HepG2 (cell line): ENCODE measurements around the gene ZFAND6. TPM values are rescaled to one million over a fixed set of nuclear protein-coding genes. Genes with fewer than 3 reads are reported as not detected.

Experiments used
- ATAC-seq: fragments of 200-7000 bp; cut with Tn5 transposase; 3 replicates; pipeline ENCODE4 v1.9.1; 2020; ENCODE audit warnings: mild to moderate bottlenecking, moderate library complexity
- BruUV-seq: library from RNA; stranded (reverse); fragments of 400-500 nt; replicated peaks from 2 replicates; lab custom pipeline; 2021; lab: Mats Ljungman, UMichigan
- CTCF ChIA-PET: fragments of 300-600 bp; formaldehyde crosslinking; extraction: SDS; loops from one replicate; lab custom pipeline; 2021; ENCODE audit warnings: low total read pairs, inconsistent platforms, low intra/inter-chr PET ratio; lab: Yijun Ruan, JAX
- POLR2A ChIA-PET: fragments of 350-600 bp; sonication (Branson Sonifier 250); formaldehyde crosslinking; loops from one replicate; lab custom pipeline; 2020; ENCODE audit warnings: antibody characterized with exemption, inconsistent platforms; lab: Yijun Ruan, JAX
- DNase-seq: peaks from one replicate; pipeline ENCODE4 v3.0.0-alpha.2; 2015; ENCODE audit warnings: low spot score
- FAIRE-seq: peaks from 3 replicates; lab custom pipeline; 2011; peaks lifted over from hg19 to GRCh38; lab: Jason Lieb, UNC
- H2AFZ ChIP-seq: one replicate; pipeline ENCODE4 v1.6.1; 2011; ENCODE audit warnings: low read length, inconsistent platforms
- H3K27ac ChIP-seq: fragments of 300-600 bp; 3 replicates; pipeline ENCODE4 v1.8.0; 2011; ENCODE audit warnings: mixed run types, mild to moderate bottlenecking, mixed read lengths, low read length, inconsistent platforms; ENCODE audit not compliant: insufficient read depth; ENCODE audit errors: extremely low read length
- H3K27me3 ChIP-seq, 2 experiments: fragments of 200-600 bp in 1 of 2; 2 replicates in 1 of 2; 3 replicates in 1 of 2; pipeline versions ENCODE4 v1.6.0 to v1.8.0; 2011; ENCODE audit warnings: low read length in 2 of 2, mild to moderate bottlenecking in 2 of 2, moderate library complexity in 2 of 2, inconsistent platforms in 1 of 2; ENCODE audit not compliant: insufficient read depth in 2 of 2, control insufficient read depth in 1 of 2
- H3K36me3 ChIP-seq, 2 experiments: fragments of 200-600 bp in 1 of 2; replicated peaks in 1 of 2; 2 replicates in 1 of 2; 3 replicates in 1 of 2; pipeline versions ENCODE4 v1.5.1 to v1.8.0; 2011; ENCODE audit warnings: low read length in 2 of 2, inconsistent platforms in 1 of 2; ENCODE audit not compliant: insufficient read depth in 2 of 2, control insufficient read depth in 1 of 2
- H3K4me1 ChIP-seq: 2 replicates; pipeline ENCODE4 v1.5.1; 2012; ENCODE audit warnings: low read length, inconsistent platforms; ENCODE audit not compliant: insufficient read depth
- H3K4me2 ChIP-seq: 2 replicates; pipeline ENCODE4 v1.6.0; 2011; ENCODE audit warnings: low read depth, low read length, inconsistent platforms
- H3K4me3 ChIP-seq, 3 experiments: fragments of 200-600 bp in 1 of 3; sonication (generic), shearing (Covaris generic) in 1 of 3; replicated peaks in 1 of 3; 2 replicates each; pipeline ENCODE4 v1.5.1; 2011 to 2016; ENCODE audit warnings: low read length in 3 of 3, inconsistent platforms in 2 of 3, low read depth in 2 of 3, mild to moderate bottlenecking in 2 of 3, control low read depth in 1 of 3, mixed read lengths in 1 of 3; ENCODE audit not compliant: insufficient read depth in 1 of 3
- H3K79me2 ChIP-seq: one replicate; pipeline ENCODE4 v1.6.1; 2011; ENCODE audit warnings: low read length, inconsistent platforms; ENCODE audit not compliant: insufficient read depth
- H3K9ac ChIP-seq: 2 replicates; pipeline ENCODE4 v1.6.0; 2011; ENCODE audit warnings: mild to moderate bottlenecking, low read depth, low read length, inconsistent platforms; ENCODE audit not compliant: insufficient read depth
- H3K9me3 ChIP-seq: 2 replicates; pipeline ENCODE4 v1.5.1; 2012; ENCODE audit warnings: mild to moderate bottlenecking, low read length
- H4K20me1 ChIP-seq: 2 replicates; pipeline ENCODE4 v1.6.0; 2011; ENCODE audit warnings: inconsistent platforms, mild to moderate bottlenecking, low read length, moderate library complexity; ENCODE audit not compliant: insufficient read depth
- ATF3 ChIP-seq: sonication (generic); formaldehyde crosslinking; IDR thresholded peaks from 2 replicates; pipeline ENCODE4 v1.4.0; 2020; ENCODE audit warnings: missing genetic modification reagents
- CCAR2 ChIP-seq: fragments of 200-400 bp; formaldehyde crosslinking; optimal IDR thresholded peaks from 2 replicates; pipeline ENCODE3; 2018; ENCODE audit warnings: low read depth, mild to moderate bottlenecking, low read length, moderate library complexity
- CREB3 ChIP-seq: sonication (generic); formaldehyde crosslinking; IDR thresholded peaks from 2 replicates; pipeline ENCODE4 v1.5.0; 2020; ENCODE audit warnings: missing genetic modification reagents
- ETV5 ChIP-seq: IDR thresholded peaks from 2 replicates; pipeline ENCODE4 v1.6.1; 2018; ENCODE audit warnings: missing biosample characterization, missing genetic modification reagents, inconsistent platforms, borderline replicate concordance
- FOXK1 ChIP-seq: sonication (generic); formaldehyde crosslinking; IDR thresholded peaks from 2 replicates; pipeline ENCODE4 v1.4.0; 2020; ENCODE audit warnings: low read depth, missing genetic modification reagents, borderline replicate concordance
- GPN1 ChIP-seq: sonication (generic); formaldehyde crosslinking; IDR thresholded peaks from 2 replicates; pipeline ENCODE4 v1.5.1; 2020; ENCODE audit warnings: missing genetic modification reagents, borderline replicate concordance
- HINFP ChIP-seq: sonication (generic); formaldehyde crosslinking; IDR thresholded peaks from 2 replicates; pipeline ENCODE4 v1.4.0; 2020; ENCODE audit warnings: low read depth, mild to moderate bottlenecking, missing genetic modification reagents
- HNRNPH1 ChIP-seq: fragments of 200-400 bp; formaldehyde crosslinking; optimal IDR thresholded peaks from 2 replicates; pipeline ENCODE3; 2017; ENCODE audit warnings: mild to moderate bottlenecking, low read depth, low read length
- KDM5A ChIP-seq: fragments of 200-600 bp; sonication (generic); IDR thresholded peaks from 2 replicates; pipeline ENCODE4 v1.7.0; 2018; ENCODE audit warnings: antibody characterized with exemption, mild to moderate bottlenecking, low read length, borderline replicate concordance
- MEF2D ChIP-seq: sonication (generic); formaldehyde crosslinking; IDR thresholded peaks from 2 replicates; pipeline ENCODE4 v1.5.1; 2020; ENCODE audit warnings: mild to moderate bottlenecking, missing genetic modification reagents
- MEIS2 ChIP-seq: sonication (generic); formaldehyde crosslinking; IDR thresholded peaks from 2 replicates; pipeline ENCODE4 v1.9.0; 2021; ENCODE audit warnings: mild to moderate bottlenecking, missing genetic modification reagents
- POLR2AphosphoS5 ChIP-seq: IDR thresholded peaks from 2 replicates; pipeline ENCODE4 v1.6.1; 2012; ENCODE audit warnings: low read depth, low read length
- RBFOX2 ChIP-seq: fragments of 200-400 bp; formaldehyde crosslinking; IDR thresholded peaks from 2 replicates; pipeline ENCODE4 v1.6.1; 2017; ENCODE audit warnings: low read depth, mild to moderate bottlenecking, low read length
- TARDBP ChIP-seq: sonication (generic); formaldehyde crosslinking; IDR thresholded peaks from 2 replicates; pipeline ENCODE4 v1.8.0; 2022; ENCODE audit warnings: mild to moderate bottlenecking, missing genetic modification reagents
- XBP1 ChIP-seq: sonication (generic); formaldehyde crosslinking; IDR thresholded peaks from 2 replicates; pipeline ENCODE4 v1.5.0; 2020; ENCODE audit warnings: missing genetic modification reagents
- ZNF136 ChIP-seq: sonication (generic); formaldehyde crosslinking; IDR thresholded peaks from 2 replicates; pipeline ENCODE4 v1.8.1; 2022; ENCODE audit warnings: low read depth, mild to moderate bottlenecking, moderate library complexity, missing genetic modification reagents
- ZNF143 ChIP-seq: sonication (generic); formaldehyde crosslinking; IDR thresholded peaks from 2 replicates; pipeline ENCODE4 v1.4.0; 2020; ENCODE audit warnings: missing genetic modification reagents
- ZNF296 ChIP-seq: sonication (generic); formaldehyde crosslinking; conservative IDR thresholded peaks from 2 replicates; pipeline ENCODE4 v1.5.0; 2020; ENCODE audit warnings: mild to moderate bottlenecking, missing genetic modification reagents
- ZNF605 ChIP-seq: sonication (generic); formaldehyde crosslinking; IDR thresholded peaks from 2 replicates; pipeline ENCODE4 v1.8.0; 2022; ENCODE audit warnings: mild to moderate bottlenecking, missing genetic modification reagents
- ZNF841 ChIP-seq: sonication (generic); formaldehyde crosslinking; IDR thresholded peaks from 2 replicates; pipeline ENCODE4 v1.8.1; 2023; ENCODE audit warnings: missing genetic modification reagents, borderline replicate concordance
- WGBS: methylation state at CpG from one replicate; pipeline ENCODE4 v1.1.6; 2017; ENCODE audit warnings: low lambda C conversion rate; 5-methylcytosine and 5-hydroxymethylcytosine counted together
- in situ Hi-C: cut with HindIII; loops from 2 replicates; pipeline ENCODE4 v1.10.0; 2017; ENCODE audit warnings: low pct_unique_long_range_greater_than_20kb; ENCODE audit not compliant: extremely low pct_ligation_motif_present
- intact Hi-C: fragments of 100-400 bp; cut with micrococcal nuclease; formaldehyde crosslinking; loops from one replicate; pipeline ENCODE4 v1.10.0; 2022; ENCODE audit not compliant: unreplicated experiment
- polyA plus RNA-seq, 8 experiments: library from polyadenylated mRNA; depleted of rRNA in 3 of 8; stranded (reverse) in 7 of 8; unstranded in 1 of 8; fragments of >200 nt; fragmentation: Illumina TruSeq in 4 of 8; extraction: Trizol in 4 of 8; gene quantifications; 2 replicates each; pipeline versions ENCODE4 v1.2.1 to v1.2.3, GENCODE V29; 2011 to 2016; ENCODE audit warnings: low read depth in 4 of 8, missing spikeins in 1 of 8, mixed read lengths in 1 of 8; ENCODE audit not compliant: insufficient read depth in 1 of 8
- total RNA-seq, 5 experiments: library from RNA; depleted of rRNA; stranded (reverse); fragments of >200 nt; fragmentation: Illumina TruSeq; extraction: Trizol; gene quantifications; 2 replicates each; pipeline ENCODE4 v1.2.3, GENCODE V29; 2016; ENCODE audit warnings: low read depth in 1 of 5

The ZFAND6 gene
- total and polyA plus RNA-seq, 2 of the 13 experiments (the other 11 are each of a cell fraction or from before 2014, with no cell fraction given): 84.2 to 115 TPM

GRCh38 chr15:80169768-80170357 lies 110.4 kb downstream of the ZFAND6 start:
- in situ Hi-C loops: loop anchor here (5.0 to 25.0 kb wide), 2 partner anchors 108 to 283 kb away; partner anchors contain the start of gene MTHFS

GRCh38 chr15:80170596-80170995 lies 111.1 kb downstream of the ZFAND6 start:
- no TSS peak for BruUV-seq
- Histone ChIP-seq H3K4me3 (no peak overlapping the region), H3K27ac (no peak overlapping the region), H2AFZ (no peak overlapping the region), H3K4me1 (peaks cover 31% of the 10 kb centered on the region), H3K9ac (no peak overlapping the region), H3K4me2 (no peak overlapping the region), H3K36me3 (peaks cover 6 to 24% of the 10 kb centered on the region in 2 experiments), H4K20me1 (no peaks in the 10 kb centered on the region), H3K9me3 (no peaks in the 10 kb centered on the region), H3K79me2 (no peaks in the 10 kb centered on the region), H3K27me3 (no peaks in the 10 kb centered on the region)
- DNase-seq: no peak
- ATAC-seq: no peak
- intact Hi-C loops (loop anchor here (5.0 kb wide), 2 partner anchors 98 to 137 kb away; no protein-coding TSS in a partner anchor), in situ Hi-C loops (loop anchor here (5.0 to 25.0 kb wide), 2 partner anchors 108 to 283 kb away; partner anchors contain the start of gene MTHFS)
- ChIA-PET POLR2A (no interaction called here), CTCF (no interaction called here)
- 94% methylated on average over 2 of the region's 2 CpGs for whole genome bisulfite sequencing
- FAIRE-seq: no peak
- TF ChIP-seq XBP1: no peak
- TF ChIP-seq KDM5A: no peak
- no peak for TF ChIP-seq ZNF841
- TF ChIP-seq MEF2D: no peak
- TF ChIP-seq MEIS2 (CRISPR knock-in tag): no peak
- no peak for TF ChIP-seq FOXK1 (CRISPR knock-in tag)
- no peak for TF ChIP-seq ATF3
- TF ChIP-seq ZNF296 (CRISPR knock-in tag): no peak
- TF ChIP-seq HINFP: no peak
- no peak for TF ChIP-seq ZNF605 (CRISPR knock-in tag)

More at GRCh38 chr15:80169768-80170357, 110.4 kb downstream of the ZFAND6 start:
- intact Hi-C loops: loop anchor here (5.0 kb wide), 2 partner anchors 98 to 137 kb away; no protein-coding TSS in a partner anchor
- no peak overlapping the region for H2AFZ ChIP-seq
- H3K27ac ChIP-seq: no peak overlapping the region
- no peaks in the 10 kb centered on the region for H3K79me2 ChIP-seq
- no peak overlapping the region for H3K9ac ChIP-seq
- H4K20me1 ChIP-seq: no peaks in the 10 kb centered on the region
- FAIRE-seq (no peak), DNase-seq (no peak), ATAC-seq (no peak)
- no peaks in the 10 kb centered on the region for H3K9me3 ChIP-seq
- no peak overlapping the region for H3K4me3 ChIP-seq
- ChIA-PET POLR2A (no interaction called here), CTCF (no interaction called here)
- BruUV-seq: no TSS peak
- WGBS: over 99% methylated on average over 12 of the region's 12 CpGs
- peaks cover 4 to 18% of the 10 kb centered on the region in 2 experiments; a peak in 4 of 5 replicates for H3K36me3 ChIP-seq
- H3K4me1 ChIP-seq: peaks cover 31% of the 10 kb centered on the region
- TF ChIP-seq RBFOX2: no peak
- TF ChIP-seq CCAR2: no peak
- no peak for TF ChIP-seq TARDBP
- TF ChIP-seq ETV5 (CRISPR knock-in tag): no peak
- no peak for TF ChIP-seq HNRNPH1
- no peak for TF ChIP-seq CREB3
- no peak for TF ChIP-seq ZNF136 (CRISPR knock-in tag)
- no peak for TF ChIP-seq POLR2AphosphoS5
- no peak for TF ChIP-seq GPN1 (CRISPR knock-in tag)
- no peak for TF ChIP-seq ZNF143 (CRISPR knock-in tag)
- no peaks in the 10 kb centered on the region for H3K27me3 ChIP-seq
- H3K4me2 ChIP-seq: no peak overlapping the region
